ENCODE measurements around the gene ZNF740.
"Not testable (repeated sequence)": the region's sequence is repeated elsewhere in the genome, so short reads cannot be mapped to it uniquely, and the experiment has no call there.

Gene ZNF740

DNA sequence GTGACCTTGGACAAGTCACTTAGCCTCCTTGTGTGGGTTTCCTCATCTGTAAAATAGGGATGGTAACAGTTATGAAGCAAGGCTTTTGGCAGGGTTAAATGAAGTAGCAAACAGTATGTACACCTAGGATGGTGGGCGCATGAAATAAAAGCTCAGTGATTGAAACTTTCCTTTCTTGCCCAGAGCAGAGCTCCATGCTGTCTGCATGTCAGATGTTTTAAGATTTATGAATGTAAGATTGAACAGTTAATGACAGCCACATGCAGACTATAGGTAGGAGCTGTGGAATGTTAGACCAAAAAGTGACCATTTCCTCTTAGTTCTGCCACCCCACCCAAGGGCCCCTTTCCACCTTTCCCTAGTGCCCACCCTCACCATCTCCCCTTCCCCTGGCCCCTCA is 14.5 kb downstream of the ZNF740 start:
- DNase-seq (ENCODE audit: low spot score): no peak

DNA sequence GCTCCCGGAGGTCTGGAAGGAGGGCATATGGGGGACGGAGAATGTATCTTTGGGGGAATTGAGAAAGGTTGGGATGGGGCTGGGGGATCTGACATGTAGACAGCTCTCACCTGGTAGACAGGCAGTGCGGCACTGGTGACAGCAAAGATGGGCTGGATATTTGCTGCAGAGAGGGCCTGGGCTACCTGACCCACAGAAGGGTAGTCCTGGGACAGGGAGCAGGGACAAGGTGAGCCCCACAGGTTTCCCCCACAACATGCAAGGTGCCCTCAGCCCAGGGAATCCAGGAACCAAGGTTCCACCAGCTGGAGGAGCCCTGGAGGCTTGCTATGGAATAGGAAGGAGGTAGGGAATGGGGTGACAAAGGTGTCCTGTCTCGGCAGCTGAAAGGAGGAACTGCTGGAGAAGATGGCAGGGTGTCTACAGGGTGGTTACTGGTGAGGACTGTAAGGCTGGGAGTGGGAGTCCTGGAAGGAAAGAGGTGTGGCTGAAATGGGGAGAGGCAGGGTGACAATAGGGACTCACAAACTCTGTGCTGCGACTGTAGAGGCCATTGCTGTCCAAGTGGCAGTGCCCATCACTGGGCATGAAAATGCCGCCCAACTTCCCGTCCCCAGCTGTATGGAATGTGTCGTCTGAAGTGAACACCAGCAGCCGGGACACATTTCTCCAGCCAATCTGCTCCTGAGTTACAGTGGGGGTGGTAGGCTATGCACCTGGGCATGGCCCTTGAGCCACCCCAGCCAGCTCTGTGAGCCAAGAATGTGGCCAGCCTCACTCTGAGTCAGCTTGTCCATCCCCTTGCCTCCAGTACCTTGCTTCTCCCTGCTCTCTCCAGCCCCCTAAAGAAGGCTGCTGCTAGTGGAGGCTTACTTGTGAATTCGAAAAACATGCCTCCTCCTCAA is 15.2 kb downstream of the ZNF740 start:
- no peak for DNase-seq (ENCODE audit: low spot score)

DNA sequence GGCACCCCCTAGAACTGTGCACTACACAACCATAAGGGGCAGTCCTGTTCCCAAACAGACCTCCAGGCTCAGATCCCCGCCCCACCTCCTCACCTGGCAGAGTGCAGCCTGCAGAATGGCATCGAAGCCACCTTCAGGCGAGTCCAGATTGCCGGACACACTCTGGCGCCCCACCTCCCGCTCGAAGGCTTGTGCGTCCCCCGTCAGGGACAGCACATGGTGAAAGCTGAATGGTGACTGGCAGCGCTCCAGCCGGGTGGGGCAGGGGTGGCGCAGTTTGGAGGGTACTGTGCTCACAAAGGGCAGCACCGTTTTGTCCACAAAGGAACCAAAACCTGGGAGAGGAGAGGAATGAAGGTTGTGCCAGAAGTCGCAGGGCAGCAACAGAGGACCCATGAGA is 16.0 kb downstream of the ZNF740 start:
- no peak for DNase-seq (ENCODE audit: low spot score)

DNA sequence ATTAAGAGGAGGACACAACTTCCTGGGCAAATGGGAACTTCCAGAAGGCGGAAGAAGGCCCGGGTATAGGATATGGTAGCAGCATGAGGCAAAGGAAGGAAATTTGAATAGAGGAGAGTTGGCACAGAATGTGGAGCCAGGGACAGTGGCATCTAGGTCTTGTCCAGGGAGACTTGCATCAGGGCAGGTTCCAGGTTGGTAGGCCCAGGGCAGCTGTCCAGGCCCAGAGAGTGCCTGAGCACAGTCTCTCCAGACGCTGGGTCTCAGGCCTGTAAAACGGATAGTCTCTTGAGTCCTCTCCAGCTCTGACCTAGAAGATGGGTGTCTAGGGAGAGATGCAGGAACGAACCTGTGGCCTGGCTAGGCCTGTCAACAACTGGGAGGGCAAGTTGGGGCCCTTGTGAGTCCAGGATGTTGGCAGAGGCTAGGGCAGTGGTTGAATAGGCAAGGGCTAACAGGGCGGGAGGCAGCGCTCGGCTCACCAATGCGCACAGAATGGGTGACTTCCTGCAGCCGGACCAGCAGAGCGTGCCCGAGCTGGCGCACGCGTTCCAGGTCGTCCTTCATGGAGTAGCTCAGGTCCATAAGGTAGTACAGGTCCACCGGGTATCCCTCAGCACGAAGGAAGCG is 16.6 kb downstream of the ZNF740 start:
- DNase-seq (ENCODE audit: low spot score): no peak

DNA sequence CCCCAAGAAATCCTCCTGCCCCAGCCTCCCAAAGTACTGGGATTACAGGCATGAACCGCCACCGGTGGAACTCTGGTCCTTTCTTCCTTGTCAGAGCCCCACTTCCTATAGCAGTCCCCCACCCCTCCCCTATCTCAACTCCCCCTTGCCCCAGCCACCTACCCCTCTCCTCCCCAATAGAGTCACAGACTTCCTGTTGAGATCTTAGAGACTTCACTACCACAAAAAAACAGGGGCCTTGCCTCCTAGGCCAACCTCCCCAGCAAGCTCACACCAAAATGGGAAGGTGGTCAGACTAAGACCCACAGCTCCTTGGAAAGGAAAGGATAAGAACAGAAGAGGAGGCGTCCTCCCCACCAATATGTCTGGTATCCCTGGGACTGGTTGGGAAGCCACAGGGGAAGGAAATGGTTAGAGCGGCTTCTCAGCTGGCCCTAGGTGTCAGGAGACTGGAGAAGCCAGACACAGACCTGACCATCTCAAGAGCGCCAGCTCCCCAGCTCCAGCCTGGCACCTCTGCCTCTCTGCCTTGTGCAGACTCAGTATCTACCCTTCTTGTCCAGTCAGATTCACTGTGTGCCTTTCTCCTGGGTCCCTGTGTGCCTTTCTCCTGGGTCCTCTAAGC is 18.1 kb downstream of the ZNF740 start:
- no peak for DNase-seq (ENCODE audit: low spot score)

DNA sequence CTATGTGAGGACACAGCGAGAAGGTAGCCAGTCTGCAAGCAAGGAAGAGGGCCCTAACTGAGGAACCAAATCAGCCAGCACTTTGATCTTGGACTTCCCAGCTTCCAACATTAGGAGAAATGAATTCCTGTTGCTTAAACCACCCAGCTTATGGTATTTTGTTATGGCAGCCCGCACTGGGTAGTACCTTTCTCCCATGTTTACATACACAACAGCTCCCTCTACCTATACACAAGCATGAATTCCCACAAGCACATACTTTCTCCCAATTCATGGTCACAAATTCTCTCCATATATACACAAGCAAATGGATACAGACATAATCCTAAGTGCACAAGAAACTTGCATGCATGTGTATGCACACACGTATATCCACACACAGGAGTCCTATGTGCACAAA is 19.2 kb downstream of the ZNF740 start:
- DNase-seq (ENCODE audit: low spot score): no peak

DNA sequence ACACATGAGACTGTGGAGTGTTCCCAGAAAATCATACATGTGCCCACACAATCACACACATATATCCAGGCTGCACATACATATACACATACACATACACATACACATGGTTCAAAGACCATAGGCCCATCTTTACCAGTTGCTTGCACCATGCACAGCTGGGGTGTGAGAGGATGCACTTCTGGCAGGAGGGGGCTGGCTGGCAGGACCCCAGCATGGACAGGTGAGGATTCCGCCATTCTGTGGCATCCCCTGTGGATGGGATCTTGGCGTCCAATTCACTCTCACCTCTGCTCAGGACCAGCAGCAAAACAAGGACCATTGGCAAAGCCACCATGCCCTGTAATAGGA is 19.6 kb downstream of the ZNF740 start:
- DNase-seq (ENCODE audit: low spot score): no peak

DNA sequence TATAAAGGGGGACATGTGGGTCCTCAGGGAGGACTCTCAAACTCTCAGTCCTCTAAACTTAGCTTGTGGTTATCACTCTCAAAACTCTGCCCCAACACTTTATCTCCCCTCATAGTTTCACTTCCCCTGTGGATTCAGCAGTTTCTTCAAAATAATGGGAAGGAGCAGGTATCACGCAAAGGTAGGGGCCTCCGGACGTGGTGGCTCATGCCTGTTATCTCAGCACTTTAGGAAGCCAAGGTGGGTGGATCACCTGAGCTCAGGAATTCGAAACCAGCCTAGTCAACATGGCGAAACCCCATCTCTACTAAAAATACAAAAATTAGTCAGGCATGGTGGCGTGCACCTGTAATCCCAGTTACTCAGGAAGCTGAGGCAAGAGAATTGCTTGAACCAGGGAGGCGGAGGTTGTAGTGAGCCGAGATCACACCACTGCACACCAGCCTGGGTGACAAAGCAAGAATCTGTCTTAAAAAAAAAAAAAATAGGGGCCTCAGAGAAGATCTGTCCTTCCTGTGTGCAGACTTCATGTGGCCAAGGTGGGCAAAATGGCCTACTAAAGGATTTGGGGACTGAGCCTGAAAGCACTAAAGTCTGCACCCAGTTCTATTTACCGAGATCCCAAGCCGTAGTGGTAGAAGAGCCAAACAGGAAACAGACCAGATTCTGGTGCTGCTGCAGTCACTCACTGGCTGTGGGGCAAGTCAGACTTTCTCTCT is 20.1 kb downstream of the ZNF740 start:
- no peak for DNase-seq (ENCODE audit: low spot score)

DNA sequence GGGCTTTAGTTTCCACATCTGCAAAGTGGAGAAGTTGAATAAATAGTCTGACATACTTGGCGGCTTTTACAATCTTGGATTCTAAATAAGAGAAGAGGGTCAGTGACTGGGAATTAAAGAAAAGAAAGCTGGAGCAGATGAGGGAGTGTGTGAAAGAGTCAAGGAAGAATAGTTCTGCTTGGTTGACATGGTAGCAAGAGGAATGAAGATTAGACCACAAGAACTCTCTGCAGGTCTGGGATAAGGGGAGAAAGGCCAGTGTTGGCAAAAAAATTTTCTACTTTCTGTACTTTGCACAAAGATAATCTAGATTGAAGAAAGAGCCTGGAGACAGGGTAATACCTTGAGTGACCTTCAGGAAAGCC is 20.6 kb downstream of the ZNF740 start:
- DNase-seq (ENCODE audit: low spot score): peak; percentile 63

DNA sequence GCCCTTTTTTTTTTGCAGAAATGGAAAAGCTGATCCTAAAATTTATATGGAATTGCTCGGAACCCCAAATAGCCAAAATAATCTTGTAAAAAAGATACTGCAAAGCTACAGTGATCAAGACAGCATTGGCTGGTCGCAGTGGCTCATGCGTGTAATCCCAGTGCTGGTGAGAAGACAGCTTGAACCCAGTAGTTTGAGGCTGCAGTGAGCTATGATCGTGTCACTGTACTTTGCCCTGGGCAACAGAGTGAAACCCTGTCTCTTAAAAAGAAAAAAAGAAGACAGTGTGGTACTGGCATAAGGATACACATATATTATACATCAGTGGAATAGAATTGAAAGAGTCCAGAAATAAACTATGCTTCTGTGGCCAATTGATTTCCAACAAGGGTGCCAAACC is 21.1 kb downstream of the ZNF740 start:
- DNase-seq (ENCODE audit: low spot score): no peak

DNA sequence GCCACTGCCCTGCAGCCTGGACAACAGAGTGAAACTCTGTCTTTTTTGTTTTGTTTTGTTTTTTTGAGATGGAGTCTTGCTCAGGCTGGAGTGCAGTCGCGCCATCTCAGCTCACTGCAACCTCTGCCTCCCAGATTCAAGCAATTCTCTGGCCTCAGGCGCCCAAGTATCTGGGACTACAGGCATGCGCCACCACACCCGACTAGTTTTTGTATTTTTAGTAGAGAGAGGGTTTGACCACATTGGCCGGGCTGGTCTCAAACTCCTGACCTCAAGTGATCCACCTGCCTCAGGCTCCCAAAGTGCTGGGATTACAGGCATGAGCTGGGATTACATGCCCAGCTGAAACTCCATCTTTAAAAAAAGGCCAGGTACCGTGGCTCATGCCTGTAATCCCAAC is 21.8 kb downstream of the ZNF740 start:
- not testable (repeated sequence) for DNase-seq (ENCODE audit: low spot score)

DNA sequence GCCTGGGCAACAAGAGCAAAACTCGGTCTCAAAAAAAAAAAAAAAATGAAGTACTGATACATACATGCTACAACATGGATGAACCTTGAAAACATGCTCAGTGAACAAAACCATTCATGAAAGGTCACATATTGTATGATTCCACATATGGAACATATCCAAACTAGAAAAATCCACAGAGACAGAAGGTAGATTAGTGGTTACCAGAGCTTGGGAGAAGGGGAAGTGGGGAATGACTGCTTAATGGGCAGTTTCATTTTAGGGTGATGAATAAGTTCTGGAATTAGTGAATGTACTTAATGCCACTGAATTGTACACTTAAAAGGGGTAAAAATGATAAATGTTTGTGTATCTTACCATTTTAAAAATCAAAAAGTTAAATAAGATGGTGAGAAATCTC is 23.8 kb downstream of the ZNF740 start:
- DNase-seq (ENCODE audit: low spot score): no peak

DNA sequence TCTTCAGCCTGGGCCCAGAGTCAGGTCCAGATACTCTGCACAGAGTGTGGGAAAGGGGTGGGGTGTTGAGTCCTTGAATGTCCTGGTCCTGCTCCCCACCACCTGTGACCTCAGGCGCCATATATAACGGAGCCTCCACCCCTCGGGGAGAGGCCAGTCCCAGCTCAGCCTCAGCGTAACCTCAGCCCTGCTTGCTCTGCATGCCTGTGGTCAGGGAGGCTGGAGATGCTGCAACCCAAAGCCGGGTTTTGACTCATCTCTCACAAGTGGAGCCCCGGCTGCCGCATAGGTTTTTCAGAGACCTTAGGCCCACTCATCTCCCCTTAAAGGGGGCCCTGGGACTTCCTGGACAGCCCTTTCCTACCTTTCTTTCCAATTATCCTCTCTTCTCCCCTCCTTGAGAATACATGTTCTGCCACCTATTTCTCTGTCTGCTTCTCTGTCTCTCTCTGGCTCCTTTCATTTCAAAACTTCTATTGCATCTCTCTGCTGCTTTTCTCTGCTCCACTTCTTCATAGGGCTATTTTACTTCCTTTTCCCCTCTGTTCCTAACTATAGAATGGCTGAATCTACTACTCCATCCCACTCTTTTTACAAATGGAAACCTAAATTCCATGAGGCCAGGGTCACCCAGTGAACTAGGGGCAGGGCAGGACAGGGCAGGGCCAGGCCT is 25.4 kb downstream of the ZNF740 start:
- peak; percentile 97 for DNase-seq (ENCODE audit: low spot score)

DNA sequence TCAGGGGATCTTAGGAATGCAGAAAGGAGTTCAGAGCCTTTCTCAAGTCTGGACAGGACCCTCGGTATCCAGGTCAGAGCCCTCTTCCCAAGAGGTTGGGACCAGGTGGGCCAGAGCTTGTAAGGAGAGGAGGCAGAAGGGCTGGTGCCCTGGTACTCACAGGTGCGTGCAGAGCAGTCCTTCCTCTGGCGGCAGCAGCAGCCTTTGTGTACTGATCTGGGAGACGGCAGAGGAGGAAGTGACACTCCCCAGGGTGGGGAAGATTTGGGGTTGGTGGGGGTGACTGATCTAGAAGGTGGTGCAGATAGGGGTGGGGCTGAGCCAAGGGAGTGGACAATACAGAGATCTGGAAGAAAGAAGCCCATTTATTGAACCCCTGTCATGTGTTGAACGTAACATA is 26.5 kb downstream of the ZNF740 start, which contains the start of gene ITGB7:
TSS of gene ITGB7 (minus strand) at position 210 of the 400 bp plus-strand sequence. CDS start 6,808 bp downstream, outside the sequence.
- no peak for DNase-seq (ENCODE audit: low spot score)

DNA sequence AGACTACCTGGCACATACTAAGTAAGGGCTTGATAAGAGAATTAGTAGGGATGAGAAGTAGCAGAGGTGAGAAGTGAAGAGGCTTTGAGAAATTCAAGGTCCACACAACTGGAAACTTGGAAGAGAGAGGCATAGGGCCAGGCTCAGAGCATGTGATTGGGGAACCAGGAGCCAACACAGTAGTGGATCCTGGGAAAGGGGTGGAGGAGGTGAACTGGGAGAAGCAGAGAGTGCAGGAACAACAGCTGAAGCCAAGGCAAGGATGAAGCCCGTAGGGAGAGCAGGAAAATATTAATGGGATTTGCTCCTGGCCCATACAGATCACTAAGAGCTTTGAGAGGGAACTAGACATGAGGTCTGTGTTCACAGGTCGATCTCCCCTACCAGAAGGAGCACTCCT is 27.9 kb downstream of the ZNF740 start:
- no peak for DNase-seq (ENCODE audit: low spot score)

DNA sequence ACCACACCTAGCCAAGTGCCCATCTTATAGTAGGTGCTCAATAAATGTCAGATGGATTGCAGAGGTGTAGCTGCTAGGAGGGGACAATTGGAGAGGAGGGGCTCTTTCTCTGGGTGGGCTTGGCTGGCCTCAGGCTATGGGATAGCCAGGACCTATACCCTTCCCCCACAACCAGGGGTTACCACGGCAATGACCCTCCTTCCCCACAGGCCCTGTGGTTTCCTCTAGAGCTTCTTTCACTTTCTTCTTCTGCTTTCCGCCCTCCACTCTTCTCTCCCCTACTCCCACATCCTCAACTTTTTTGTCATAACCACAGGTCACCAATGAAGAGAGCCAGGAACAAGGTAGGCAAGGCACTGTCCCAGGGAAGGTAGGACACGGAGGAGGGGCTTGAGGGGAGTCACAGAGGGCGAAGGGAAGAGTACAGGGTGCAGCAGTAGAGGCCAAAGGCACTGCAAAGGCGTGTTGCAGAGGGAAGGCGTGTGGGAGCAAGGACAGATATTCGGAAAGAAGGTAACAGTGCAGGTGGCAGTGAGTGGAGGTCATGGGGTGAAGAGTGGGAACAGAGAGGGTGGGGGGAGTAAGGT is 28.4 kb downstream of the ZNF740 start:
- DNase-seq (ENCODE audit: low spot score): no peak

DNA sequence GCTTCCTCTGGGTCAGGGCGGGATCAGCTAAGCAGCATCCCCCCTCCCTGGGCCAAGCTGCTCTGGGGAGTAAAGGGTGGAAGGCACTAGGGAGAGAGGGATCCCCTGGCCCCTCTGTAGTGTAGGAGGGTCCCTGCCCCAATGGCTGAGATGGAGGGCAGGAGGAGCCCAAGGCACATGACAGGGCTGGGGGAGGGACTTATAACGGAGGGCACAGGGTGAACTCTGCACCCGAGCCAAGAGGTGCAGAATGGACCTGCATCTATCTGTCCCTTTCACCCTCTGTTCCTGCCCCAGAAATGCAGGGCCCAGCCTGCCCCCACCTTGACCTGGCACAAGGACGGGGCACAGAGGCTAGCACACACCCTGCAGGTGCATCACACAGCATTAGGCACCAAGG is 30.3 kb downstream of the ZNF740 start:
- no peak for DNase-seq (ENCODE audit: low spot score)

DNA sequence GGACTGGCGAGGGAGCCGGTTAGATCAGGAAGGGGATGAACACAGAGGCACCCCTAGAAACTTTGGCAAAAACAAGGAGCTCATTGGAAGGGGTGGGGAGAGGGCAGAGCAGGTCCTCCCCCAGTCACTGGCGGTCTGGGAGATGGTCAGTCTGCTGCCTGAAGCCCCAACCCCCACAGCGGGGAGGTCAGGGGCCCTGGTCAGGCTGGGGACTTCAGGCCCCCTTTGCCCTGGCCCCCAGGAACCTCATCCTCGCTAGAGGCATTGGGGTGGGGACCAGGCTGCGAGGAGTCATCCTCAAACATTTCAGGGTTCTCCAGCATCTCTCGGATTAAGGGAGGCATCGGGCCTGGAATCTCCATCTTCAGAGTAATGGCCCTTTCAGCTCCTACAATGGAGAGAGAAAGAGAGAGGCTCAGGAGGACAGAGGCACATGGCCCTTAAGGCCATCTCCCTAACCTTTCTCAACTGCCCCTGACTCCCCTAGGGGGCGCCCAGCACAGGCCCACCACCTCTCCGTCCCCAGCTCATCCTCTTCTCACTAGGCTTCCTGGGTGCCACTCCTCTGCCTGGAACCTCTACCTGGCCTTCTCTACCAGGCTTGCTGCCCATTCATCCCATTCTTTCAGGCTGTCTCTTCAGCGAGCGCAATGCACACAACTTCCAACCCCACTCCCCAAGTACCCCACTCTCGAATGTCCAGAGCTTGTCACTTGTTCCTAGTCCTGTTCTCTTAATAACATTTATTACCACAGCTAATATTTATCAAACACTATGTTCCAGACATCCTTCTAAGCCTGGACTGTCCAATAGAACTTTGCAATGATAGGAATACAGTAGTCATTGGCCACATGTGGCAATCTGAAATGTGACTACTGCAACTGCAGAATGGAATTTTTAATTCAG is 31.2 kb downstream of the ZNF740 start:
- no peak for DNase-seq (ENCODE audit: low spot score)

DNA sequence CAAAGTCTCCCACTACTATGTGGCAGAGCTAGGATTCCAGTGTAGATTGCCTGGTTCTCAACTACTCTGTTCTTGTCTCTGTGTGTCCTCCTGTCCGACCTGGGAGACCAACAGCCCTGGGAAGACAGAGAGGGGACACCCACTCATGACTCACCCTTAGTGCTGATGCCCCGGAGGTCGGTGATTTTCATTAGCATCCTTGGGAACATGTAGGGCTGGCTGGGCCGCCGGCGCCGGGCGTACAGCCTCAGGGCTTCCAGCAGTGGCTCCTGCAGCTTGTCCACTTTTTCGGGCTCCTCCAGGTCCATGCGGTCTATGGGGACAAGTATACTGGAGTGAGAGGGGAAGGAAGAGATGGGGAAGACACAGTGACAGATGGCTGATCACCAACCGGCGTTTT is 32.4 kb downstream of the ZNF740 start:
- no peak for DNase-seq (ENCODE audit: low spot score)

DNA sequence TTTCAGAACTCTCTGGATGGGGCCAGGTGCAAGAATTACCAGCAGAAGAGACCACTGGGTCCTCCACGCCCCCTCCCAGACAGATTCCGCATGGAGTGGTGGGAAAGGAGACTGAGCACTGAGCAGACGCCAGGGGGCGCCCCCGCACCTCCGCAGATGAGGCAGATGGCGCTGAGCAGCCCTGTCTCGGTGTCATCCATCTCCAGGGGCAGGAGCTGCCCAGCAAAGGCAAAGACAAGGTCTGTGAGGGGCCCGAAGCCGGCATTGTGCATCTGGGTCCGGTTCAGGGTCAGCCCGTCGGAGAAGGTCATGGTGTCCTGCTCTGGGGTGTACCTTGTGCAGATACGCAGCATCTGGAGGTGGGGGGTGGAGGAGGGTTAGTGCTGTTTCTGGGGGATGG is 32.8 kb downstream of the ZNF740 start:
- DNase-seq (ENCODE audit: low spot score): peak; percentile 86

DNA sequence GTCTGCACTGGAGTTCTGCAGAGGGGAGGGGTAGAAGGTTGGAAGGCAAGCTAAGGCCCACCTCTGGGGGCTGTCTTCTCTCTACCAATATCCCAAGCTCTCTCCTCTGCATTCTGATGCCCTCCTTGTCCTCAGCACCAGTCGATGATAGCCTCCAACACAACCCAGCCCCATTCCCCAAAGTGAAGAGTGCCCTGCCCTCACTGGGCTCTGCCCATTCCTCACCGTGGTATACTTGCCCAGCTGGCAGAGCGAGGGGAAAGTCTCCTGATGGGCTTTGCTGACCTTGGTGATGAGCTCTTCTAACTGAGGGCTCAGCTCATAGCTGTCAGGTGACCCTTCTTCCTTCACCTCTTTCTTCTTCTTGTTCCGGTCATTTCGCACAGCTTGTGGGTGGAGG is 33.7 kb downstream of the ZNF740 start:
- no peak for DNase-seq (ENCODE audit: low spot score)
